Activated CD4-positive, alpha-beta T cell treated with anti-CD3 and anti-CD28 coated beads, Interleukin-2, Interleukin-4, amounts not matched to agents 100 ng/mL and 50 ng/mL, durations not matched to agents 16 hours and 8 hours (primary cell): ENCODE measurements around the gene MRPS35.

Experiments
- DNase-seq: peaks from one replicate; pipeline ENCODE4 v3.0.0-alpha.2; 2020; ENCODE audit warnings: low spot score

MRPS35 gene

DNA sequence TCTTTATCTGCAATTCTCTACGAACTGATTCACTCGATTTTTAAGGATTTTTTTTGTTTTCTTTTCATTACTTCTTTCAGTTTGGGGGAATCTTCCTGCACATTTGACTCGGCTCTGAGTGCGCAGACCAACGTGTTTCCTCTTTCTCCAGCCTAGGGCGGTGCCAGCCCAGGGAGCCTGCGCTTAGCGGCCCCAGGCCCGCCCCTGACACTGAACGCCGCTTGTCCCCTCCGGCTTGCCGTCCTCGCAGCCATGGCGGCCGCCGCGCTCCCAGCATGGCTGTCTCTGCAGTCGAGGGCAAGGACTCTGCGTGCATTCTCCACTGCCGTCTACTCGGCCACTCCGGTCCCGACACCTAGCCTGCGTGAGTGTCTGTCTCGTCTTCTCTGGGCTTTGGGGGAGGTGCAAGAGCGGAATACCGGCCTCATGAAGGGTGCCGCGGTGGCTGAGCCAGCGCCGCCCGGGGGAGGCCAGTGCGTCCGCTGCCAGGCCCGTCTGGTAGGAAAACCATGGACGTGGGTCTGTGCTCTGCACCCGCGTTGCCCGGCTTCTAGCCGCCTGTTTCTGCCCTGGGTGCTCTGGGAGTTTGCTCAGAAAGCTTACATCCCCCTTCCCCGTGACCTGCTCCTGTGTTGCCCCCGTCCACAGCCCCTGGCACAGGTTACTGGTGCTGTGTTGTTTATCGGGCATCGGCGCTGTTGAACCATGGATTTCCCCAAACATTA is at the start of gene MRPS35:
Gene MRPS35, plus strand, starts transcription at position 241 of the 725 bp plus-strand sequence. Its CDS starts 12 bp downstream, at position 253.
- peak; percentile 91 for DNase-seq

- no peak for DNase-seq
These were observed 44.9 kb upstream of the MRPS35 start for GRCh38 chr12:27665704-27666103.

DNA sequence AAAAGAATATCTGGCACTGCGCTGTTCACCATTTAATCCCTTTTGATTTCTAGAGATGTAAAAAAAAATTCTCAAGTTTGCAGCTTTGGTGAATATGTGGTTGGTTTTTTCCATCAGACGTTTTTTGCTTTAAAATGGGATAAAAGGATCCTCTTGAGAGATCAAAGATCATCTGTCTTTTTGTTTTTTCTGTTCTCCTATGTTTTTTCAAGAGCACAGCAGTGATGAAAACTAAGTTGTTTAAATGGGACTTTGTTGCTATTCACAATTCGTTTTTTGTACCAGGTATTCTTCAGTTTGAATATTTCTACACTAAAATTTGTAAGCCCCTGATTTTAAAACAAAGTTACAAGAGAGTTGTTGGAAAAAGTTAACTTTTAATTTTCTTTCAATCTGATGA is 44.1 kb upstream of the MRPS35 start:
- no peak for DNase-seq

- peak; percentile 49 for DNase-seq
These were observed 43.1 kb upstream of the MRPS35 start for GRCh38 chr12:27667540-27667939.

GRCh38 chr12:27672051-27672450 is 38.6 kb upstream of the MRPS35 start:
- no peak for DNase-seq

DNA sequence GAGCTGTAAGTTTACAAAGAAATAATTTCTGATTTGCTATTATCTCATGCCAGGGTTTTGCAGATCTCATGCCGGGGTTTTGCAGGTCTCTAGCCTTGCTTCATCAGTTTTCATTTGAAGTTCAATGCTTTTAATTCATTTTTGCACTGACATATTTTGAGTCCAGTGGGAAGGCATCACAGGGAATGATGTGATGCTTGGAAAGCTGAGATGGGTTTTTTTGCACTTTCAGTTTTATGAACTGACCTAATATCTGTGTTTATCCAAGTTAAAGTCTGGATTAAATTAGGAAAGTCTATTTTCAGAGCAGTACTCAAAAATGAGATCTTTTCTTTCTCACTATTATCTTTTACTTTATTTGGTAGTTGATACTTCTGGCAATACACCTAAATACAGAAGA is 38.0 kb upstream of the MRPS35 start:
- DNase-seq, result no peak

GRCh38 chr12:27673101-27673718 is 37.4 kb upstream of the MRPS35 start:
- no peak for DNase-seq

DNA sequence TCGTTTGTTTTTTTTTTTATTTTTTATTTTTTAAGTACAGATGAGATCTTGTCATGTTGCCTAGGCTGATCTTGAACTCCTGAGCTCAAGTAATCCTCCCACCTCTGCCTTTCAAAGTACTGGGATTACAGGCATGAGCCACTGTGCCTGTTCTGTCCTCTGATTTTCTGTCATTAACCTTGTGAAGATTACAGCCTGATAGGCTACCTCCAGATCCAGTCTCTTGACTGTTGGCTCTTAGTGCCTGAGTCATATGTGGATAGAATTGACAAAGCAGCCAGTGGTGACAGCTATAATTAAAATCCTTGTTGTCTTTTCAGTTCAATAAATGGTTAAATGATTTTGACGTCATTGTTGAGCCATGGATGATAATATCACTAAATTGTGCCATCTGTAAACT is 35.6 kb upstream of the MRPS35 start:
- DNase-seq, result peak; percentile 6

- DNase-seq, result no peak
These were observed 30.0 kb upstream of the MRPS35 start for GRCh38 chr12:27680619-27681018.

DNA sequence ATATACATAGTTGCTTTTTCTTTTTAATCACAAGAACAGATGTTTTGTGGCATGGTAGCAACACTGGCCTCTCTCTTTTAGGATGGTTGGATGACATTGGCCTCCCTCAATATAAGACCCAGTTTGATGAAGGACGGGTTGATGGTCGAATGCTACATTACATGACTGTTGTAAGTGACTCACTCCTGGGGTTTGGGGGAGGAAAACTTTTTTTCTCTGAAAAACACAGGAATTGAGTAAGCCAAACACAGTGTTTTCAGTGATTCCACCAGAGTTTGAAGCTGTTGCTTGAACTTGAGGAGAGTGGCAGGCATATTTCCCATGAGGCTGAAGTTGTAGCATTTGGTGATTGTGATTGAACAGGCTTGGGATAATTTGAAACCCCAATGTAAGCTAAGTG is 28.1 kb upstream of the MRPS35 start:
- no peak for DNase-seq

GRCh38 chr12:27685274-27685673 is 25.4 kb upstream of the MRPS35 start:
- DNase-seq, result no peak

- DNase-seq, result no peak
These were observed 24.5 kb upstream of the MRPS35 start for GRCh38 chr12:27686147-27686546.

DNA sequence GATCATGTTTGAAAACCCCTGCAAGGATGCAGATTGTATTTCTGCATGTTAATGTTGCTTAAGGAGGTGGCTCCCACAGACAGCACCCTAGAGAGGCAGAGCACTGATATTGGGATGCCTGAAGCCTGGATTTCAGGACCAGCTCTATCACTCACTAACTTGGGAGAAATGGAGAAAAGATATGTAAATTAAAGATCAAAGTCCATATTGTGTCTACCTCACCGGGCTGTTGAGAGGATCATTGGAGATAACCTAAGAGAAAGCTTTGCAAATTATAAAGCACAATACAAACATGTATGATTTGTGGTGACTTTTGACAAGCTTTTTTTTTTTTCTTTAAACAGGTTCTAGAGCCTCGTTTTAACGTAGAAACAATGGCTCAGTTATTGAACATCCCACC is 22.0 kb upstream of the MRPS35 start:
- no peak for DNase-seq

DNA sequence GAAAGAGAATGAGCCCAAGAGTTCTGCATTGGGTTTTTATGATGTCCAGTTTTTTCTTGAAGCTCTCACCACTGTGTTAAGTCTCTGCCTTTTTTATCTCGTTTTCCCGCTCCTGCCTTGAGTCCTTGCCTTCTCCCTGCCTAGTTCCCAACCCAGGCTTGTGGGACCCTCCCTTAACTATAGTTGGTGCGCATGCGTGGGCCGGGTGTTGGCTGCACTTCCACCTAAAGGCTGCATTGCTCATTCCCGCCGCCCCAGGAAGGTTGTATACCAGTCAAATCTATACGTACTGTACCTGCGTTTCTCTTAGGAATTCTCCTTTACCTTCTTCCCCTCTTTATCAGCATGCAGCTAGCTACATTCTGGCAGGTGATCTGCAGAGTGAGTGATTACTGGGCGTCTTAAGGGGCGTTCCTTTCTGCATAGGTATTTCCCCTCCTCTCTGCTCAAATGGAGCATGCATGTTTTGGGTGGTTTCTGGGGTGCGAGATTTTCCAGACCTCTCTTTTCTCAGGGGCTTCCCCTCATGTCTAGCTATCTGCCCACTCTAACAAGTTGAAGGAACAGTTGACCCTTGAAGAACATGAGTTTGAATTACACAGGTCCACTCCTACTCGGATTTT is 21.0 kb upstream of the MRPS35 start:
- no peak for DNase-seq

- no peak for DNase-seq
These were observed 17.2 kb upstream of the MRPS35 start for GRCh38 chr12:27693403-27693802.

DNA sequence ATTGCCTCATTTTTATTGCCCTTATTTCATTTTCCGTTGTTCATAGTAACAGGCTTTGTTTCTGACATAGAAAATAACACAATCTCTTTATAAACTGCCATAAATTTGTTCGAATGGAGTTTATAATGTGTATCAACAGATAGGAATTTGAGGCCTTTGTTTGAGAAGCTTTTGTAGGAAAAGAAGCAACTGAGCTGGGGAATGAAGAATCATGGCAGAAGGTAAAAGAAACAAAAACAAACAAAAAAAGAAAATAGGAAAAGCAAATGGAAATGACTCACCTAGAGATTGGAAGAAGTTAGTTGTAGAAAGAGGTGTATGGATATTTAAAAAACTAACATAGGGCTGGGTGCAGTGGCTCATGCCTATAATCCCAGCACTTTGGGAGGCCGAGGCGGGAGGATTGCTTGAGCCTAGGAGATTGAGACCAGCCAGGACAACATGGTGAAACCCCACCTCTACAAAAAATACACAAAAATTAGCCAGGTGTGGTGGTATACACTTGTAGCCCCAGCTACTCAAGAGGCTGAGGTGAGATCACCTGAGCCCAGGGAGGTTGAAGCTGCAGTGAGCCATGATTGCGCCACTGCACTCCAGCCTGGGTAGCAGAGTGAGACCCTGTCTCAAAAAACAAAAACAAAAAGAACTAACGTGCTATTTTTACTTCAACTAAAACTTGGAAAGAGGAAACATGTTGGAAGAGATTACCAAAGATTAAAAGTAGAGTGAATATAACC is 14.9 kb upstream of the MRPS35 start:
- no peak for DNase-seq

DNA sequence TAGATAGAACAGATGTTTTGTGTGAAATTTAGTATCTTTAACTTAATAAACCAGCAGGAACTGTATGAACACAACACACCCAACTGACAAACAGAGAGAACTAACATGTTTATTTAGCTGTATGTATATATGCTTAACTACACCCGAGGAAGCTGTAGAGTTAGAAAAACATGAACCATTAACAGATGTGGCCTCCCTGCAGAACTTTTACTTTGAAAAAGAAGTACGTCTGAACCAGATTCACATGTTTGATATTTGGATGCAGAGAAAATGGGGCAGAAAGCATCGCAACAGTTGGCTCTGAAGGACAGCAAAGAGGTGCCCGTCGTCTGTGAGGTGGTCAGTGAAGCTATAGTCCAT is 14.4 kb upstream of the MRPS35 start, which contains the start of gene REP15:
Gene REP15, plus strand, starts transcription at position 155 of the 360 bp plus-strand sequence. Its CDS starts 116 bp downstream, at position 271.
- DNase-seq, result no peak

DNA sequence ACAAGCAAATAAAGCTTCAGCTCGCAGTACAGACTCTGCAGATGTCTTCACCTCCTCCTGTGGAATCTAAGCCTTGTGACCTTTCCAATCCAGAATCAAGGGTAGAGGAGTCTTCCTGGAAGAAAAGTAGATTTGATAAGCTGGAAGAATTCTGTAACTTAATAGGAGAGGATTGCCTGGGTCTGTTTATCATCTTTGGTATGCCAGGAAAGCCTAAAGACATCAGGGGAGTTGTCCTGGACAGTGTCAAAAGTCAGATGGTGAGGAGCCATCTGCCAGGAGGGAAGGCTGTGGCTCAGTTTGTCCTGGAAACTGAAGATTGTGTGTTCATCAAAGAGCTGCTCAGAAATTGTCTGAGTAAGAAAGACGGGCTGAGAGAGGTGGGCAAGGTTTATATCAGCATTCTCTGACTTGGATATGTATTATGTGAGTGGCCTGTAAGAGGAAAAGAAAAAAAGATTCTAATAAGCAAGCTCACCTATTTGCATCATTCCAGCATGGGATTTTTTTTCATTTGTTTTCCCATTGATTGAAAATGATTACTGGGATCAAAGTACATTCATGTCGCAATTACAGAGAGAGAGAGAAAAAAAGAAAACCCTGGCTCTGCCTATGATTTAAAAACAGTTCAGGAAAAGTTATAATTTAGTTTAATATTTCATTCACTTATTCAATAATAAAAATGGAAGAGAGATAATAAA is 13.6 kb upstream of the MRPS35 start:
- DNase-seq, result no peak

DNA sequence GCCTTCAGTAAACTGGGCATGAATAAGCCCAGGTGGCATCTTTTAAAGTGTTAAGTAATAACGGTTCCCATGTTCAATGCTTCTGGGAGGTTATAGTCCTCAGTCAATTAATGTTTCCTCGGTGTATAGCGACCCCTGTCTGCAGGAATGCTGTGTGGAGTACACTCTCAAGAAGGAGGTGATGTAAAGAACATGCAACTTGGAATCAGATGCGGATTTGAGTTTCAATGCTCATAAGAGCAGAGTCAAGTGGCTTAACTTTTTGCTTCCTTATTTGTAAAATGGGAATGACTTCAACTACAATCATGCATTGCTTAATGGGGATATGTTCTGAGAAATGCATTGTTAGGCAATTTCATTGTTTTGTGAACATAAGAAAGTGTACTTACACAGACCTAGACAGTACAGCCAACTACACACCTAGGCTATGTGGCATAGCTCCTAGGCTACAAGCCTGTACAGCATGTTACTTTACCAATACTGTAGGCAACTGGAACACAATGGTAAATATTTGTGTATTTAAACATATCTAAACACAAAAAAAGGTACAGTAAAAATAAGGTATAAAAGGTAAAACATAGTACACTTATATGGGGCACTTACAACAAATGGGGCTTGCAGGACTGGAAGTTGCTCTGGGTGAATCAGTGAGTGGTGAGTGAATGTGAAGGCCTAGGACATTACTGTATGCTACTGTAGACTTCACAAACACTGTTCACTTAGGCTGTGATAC is 6.7 kb upstream of the MRPS35 start:
- DNase-seq, result peak; percentile 81

DNA sequence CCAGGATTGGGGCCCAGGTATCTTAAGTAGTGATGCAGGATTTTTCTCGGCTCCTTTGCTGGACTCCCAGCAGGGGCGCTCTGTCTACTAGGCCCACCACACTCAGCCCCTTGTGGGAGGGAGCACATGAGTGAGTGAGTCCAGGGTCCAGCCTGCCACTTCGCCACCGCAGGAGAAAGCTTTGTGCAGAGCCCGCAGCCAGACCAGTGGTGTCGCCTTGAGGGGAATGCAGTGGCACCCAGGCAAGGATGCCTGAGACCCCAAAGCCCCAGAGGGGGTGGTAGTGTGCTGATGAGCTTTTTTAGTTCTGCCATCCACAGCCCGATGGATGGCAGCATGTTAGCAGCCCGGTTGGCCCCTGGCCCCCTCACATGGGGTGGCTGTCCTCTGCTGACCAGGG is 5.4 kb upstream of the MRPS35 start:
- no peak for DNase-seq

DNA sequence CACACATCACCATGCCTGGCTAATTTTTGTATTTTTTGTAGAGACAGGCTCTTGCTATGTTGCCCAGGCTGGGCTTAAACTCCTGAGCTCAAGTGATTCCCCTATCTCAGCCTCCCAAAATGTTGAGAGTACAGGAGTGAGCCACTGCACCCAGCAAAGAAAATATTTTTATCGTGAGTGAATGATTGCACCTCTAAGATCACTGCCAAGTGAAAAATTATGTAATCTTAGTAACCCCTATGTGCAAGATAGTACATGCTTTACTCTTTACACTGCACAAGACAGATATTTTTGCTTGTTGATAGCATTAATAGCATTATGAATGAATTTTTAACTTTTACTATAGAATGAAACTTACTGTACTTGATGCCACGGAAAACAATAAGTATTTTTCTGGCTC is 3.4 kb upstream of the MRPS35 start:
- DNase-seq, result no peak
